HepG2 (cell line): ENCODE results near the gene BORCS5. TPM values are rescaled to one million over a fixed set of nuclear protein-coding genes. Genes with fewer than 3 reads are reported as not detected.

Experiments
- CBX5 ChIP-seq: sonication (generic); formaldehyde crosslinking; IDR thresholded peaks from 2 replicates; pipeline ENCODE4 v1.4.0; 2020; ENCODE audit warnings: missing genetic modification reagents, borderline replicate concordance
- ESRRA ChIP-seq: sonication (generic); formaldehyde crosslinking; IDR thresholded peaks from 2 replicates; pipeline ENCODE4 v1.5.1; 2020; ENCODE audit warnings: mild to moderate bottlenecking, low read depth, missing genetic modification reagents
- ISX ChIP-seq: sonication (generic); formaldehyde crosslinking; conservative IDR thresholded peaks from 2 replicates; pipeline ENCODE4 v1.5.0; 2020; ENCODE audit warnings: missing genetic modification reagents
- KAT7 ChIP-seq: IDR thresholded peaks from 2 replicates; pipeline ENCODE4 v1.6.1; 2018; ENCODE audit warnings: borderline replicate concordance, missing compliant biosample characterization
- KLF6 ChIP-seq: IDR thresholded peaks from 2 replicates; pipeline ENCODE4 v1.8.0; 2016; ENCODE audit warnings: missing biosample characterization, missing genetic modification reagents
- SP140L ChIP-seq: sonication (generic); formaldehyde crosslinking; IDR thresholded peaks from 2 replicates; pipeline ENCODE4 v1.4.0; 2020; ENCODE audit warnings: missing genetic modification reagents, borderline replicate concordance
- SUZ12 ChIP-seq: fragments of 150-350 bp; IDR thresholded peaks from 2 replicates; pipeline ENCODE4 v1.6.1; 2014; ENCODE audit warnings: low read depth, low read length
- ZBTB20 ChIP-seq: sonication (generic); formaldehyde crosslinking; IDR thresholded peaks from 2 replicates; pipeline ENCODE4 v1.8.1; 2023; ENCODE audit warnings: missing genetic modification reagents, low read depth, mild to moderate bottlenecking, borderline replicate concordance
- ZNF101 ChIP-seq: sonication (generic); formaldehyde crosslinking; IDR thresholded peaks from 2 replicates; pipeline ENCODE4 v1.4.0; 2020; ENCODE audit warnings: mild to moderate bottlenecking, low read depth, missing genetic modification reagents, borderline replicate concordance
- ZNF180 ChIP-seq: sonication (generic); formaldehyde crosslinking; IDR thresholded peaks from 2 replicates; pipeline ENCODE4 v1.4.0; 2020; ENCODE audit warnings: low read depth, missing genetic modification reagents, borderline replicate concordance
- ZNF335 ChIP-seq: sonication (generic); formaldehyde crosslinking; IDR thresholded peaks from 2 replicates; pipeline ENCODE4 v1.4.0; 2020; ENCODE audit warnings: missing genetic modification reagents
- ZNF619 ChIP-seq: sonication (generic); formaldehyde crosslinking; IDR thresholded peaks from 2 replicates; pipeline ENCODE4 v1.4.0; 2020; ENCODE audit warnings: mild to moderate bottlenecking, missing genetic modification reagents
- ZNF792 ChIP-seq: IDR thresholded peaks from 2 replicates; pipeline ENCODE4 v1.6.1; 2016
- polyA plus RNA-seq, 8 experiments: library from polyadenylated mRNA; depleted of rRNA in 3 of 8; stranded (reverse) in 7 of 8; unstranded in 1 of 8; fragments of >200 nt; fragmentation: Illumina TruSeq in 4 of 8; extraction: Trizol in 4 of 8; gene quantifications; 2 replicates each; pipeline versions ENCODE4 v1.2.1 to v1.2.3, GENCODE V29; 2011 to 2016; ENCODE audit warnings: low read depth in 4 of 8, missing spikeins in 1 of 8, mixed read lengths in 1 of 8; ENCODE audit not compliant: insufficient read depth in 1 of 8
- total RNA-seq, 5 experiments: library from RNA; depleted of rRNA; stranded (reverse); fragments of >200 nt; fragmentation: Illumina TruSeq; extraction: Trizol; gene quantifications; 2 replicates each; pipeline ENCODE4 v1.2.3, GENCODE V29; 2016; ENCODE audit warnings: low read depth in 1 of 5
- TF ChIP-seq, protein P1 (sequence below): sonication (generic); formaldehyde crosslinking; IDR thresholded peaks from 2 replicates; pipeline ENCODE4 v1.5.1; 2020; ENCODE audit warnings: missing genetic modification reagents, mild to moderate bottlenecking, borderline replicate concordance
- TF ChIP-seq, protein P2 (sequence below): sonication (generic); formaldehyde crosslinking; IDR thresholded peaks from 2 replicates; pipeline ENCODE4 v1.5.1; 2020; ENCODE audit warnings: mild to moderate bottlenecking, missing genetic modification reagents, borderline replicate concordance
- TF ChIP-seq, protein P3 (sequence below): sonication (generic); formaldehyde crosslinking; IDR thresholded peaks from 2 replicates; pipeline ENCODE4 v1.4.0; 2020; ENCODE audit warnings: mild to moderate bottlenecking, missing genetic modification reagents
- TF ChIP-seq, protein P4 (sequence below): sonication (generic); formaldehyde crosslinking; IDR thresholded peaks from 2 replicates; pipeline ENCODE4 v1.4.0; 2020; ENCODE audit warnings: missing genetic modification reagents

BORCS5 gene
- total and polyA plus RNA-seq, 2 of the 13 experiments (the other 11 are each of a cell fraction or from before 2014, with no cell fraction given): 3.9 to 4.7 TPM

DNA sequence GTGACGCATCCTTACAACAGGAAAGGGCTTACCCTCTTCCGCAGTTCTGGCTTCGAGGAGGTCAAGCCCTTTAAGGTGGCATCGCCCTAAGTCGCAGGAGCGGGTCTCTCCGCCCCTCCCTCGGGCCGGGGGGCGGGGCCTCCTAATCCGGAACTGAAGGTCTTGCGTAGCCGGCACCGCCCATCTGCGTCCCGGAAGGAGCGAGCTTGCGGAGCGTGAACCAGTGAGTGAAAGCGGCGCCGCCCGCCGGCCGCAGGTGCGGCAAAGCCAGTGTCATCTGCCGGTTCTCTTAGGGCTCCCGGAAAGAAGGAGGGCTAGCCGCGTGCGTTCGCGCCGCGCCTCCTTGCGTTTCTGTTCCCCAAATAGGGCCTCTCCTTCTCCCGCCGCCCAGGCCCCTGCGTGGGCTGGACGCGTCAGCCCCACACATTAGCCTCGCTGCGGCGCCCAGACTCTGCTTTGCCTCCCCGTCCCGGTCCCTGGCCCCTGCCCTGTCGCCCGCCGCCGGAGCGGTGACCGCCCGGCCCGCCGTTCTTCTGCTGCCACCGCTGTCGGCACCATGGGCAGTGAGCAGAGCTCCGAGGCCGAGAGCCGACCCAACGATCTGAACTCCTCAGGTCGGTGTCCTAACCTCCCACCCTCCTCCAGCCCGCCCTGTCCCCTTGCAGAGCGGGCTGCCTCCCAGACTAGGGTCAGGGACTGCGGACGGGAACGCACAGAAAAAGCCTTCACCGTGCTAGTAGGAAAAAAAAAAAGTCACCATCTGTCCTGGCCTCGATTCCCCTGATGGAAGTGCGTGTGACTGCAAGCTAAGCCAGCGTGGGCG lies at the start of gene BORCS5 (continued):
- TF ChIP-seq, protein P1, sequence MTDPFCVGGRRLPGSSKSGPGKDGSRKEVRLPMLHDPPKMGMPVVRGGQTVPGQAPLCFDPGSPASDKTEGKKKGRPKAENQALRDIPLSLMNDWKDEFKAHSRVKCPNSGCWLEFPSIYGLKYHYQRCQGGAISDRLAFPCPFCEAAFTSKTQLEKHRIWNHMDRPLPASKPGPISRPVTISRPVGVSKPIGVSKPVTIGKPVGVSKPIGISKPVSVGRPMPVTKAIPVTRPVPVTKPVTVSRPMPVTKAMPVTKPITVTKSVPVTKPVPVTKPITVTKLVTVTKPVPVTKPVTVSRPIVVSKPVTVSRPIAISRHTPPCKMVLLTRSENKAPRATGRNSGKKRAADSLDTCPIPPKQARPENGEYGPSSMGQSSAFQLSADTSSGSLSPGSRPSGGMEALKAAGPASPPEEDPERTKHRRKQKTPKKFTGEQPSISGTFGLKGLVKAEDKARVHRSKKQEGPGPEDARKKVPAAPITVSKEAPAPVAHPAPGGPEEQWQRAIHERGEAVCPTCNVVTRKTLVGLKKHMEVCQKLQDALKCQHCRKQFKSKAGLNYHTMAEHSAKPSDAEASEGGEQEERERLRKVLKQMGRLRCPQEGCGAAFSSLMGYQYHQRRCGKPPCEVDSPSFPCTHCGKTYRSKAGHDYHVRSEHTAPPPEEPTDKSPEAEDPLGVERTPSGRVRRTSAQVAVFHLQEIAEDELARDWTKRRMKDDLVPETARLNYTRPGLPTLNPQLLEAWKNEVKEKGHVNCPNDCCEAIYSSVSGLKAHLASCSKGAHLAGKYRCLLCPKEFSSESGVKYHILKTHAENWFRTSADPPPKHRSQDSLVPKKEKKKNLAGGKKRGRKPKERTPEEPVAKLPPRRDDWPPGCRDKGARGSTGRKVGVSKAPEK (CRISPR knock-in tag): 0 out of 2 replicates have a peak, but pooled peaks have one; percentile 58
- TF ChIP-seq ZNF101 (CRISPR knock-in tag) (no peak), KAT7 (peak; percentile 88; the same call in 1 of the 2 replicates), ESRRA (CRISPR knock-in tag) (no peak), ZBTB20 (CRISPR knock-in tag) (no peak; the same call in 1 of the 2 replicates), SP140L (CRISPR knock-in tag) (no peak), KLF6 (CRISPR knock-in tag) (peak; percentile 51; the same call in 1 of the 2 replicates), CBX5 (CRISPR knock-in tag) (peak; percentile 47; the same call in 1 of the 2 replicates), ZNF180 (no peak), ZNF792 (CRISPR knock-in tag) (no peak), ZNF335 (CRISPR knock-in tag) (peak; percentile 22; the same call in 1 of the 2 replicates), ISX (CRISPR knock-in tag) (no peak), SUZ12 (no peak), ZNF619 (CRISPR knock-in tag) (no peak)
- TF ChIP-seq, protein P2, sequence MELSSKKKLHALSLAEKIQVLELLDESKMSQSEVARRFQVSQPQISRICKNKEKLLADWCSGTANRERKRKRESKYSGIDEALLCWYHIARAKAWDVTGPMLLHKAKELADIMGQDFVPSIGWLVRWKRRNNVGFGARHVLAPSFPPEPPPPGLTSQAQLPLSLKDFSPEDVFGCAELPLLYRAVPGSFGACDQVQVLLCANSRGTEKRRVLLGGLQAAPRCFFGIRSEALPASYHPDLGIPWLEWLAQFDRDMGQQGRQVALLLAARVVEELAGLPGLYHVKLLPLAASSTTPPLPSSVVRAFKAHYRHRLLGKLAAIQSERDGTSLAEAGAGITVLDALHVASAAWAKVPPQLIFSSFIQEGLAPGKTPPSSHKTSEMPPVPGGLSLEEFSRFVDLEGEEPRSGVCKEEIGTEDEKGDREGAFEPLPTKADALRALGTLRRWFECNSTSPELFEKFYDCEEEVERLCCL (CRISPR knock-in tag): 0 out of 2 replicates have a peak, but pooled peaks have one; percentile 62
- TF ChIP-seq, protein P3, sequence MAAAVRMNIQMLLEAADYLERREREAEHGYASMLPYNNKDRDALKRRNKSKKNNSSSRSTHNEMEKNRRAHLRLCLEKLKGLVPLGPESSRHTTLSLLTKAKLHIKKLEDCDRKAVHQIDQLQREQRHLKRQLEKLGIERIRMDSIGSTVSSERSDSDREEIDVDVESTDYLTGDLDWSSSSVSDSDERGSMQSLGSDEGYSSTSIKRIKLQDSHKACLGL (CRISPR knock-in tag): peak; percentile 75; the same call in 1 of the 2 replicates
- TF ChIP-seq, protein P4, sequence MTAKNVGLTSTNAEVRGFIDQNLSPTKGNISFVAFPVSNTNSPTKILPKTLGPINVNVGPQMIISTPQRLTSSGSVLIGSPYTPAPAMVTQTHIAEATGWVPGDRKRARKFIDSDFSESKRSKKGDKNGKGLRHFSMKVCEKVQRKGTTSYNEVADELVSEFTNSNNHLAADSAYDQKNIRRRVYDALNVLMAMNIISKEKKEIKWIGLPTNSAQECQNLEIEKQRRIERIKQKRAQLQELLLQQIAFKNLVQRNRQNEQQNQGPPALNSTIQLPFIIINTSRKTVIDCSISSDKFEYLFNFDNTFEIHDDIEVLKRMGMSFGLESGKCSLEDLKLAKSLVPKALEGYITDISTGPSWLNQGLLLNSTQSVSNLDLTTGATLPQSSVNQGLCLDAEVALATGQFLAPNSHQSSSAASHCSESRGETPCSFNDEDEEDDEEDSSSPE (CRISPR knock-in tag): peak; percentile 74
